Body of pancreas (tissue), 4 donors: ENCODE measurements around the gene HCFC1. TPM values are rescaled to one million over a fixed set of nuclear protein-coding genes. Genes with fewer than 3 reads are reported as not detected.

Experiments used
- ATAC-seq: fragments of 150-250 bp; one replicate; pipeline ENCODE4 v1.9.1; 2016
- DNase-seq, 4 donors: peaks; one replicate each; pipeline ENCODE4 v3.0.0-alpha.2; 2019
- H3K27ac ChIP-seq, 4 donors: fragments of 200-600 bp; sonication (generic); 1 replicate in 3 of 4; 2 replicates in 1 of 4; pipeline versions ENCODE4 v1.5.1 to v1.6.1; 2016 to 2019; ENCODE audit warnings: mild to moderate bottlenecking in 1 of 4, mixed read lengths in 1 of 4, moderate library complexity in 1 of 4
- H3K27me3 ChIP-seq, 2 donors: fragments of 200-600 bp; sonication (generic); one replicate each; pipeline ENCODE4 v1.6.0; 2016; ENCODE audit warnings: mild to moderate bottlenecking in 1 of 2
- H3K36me3 ChIP-seq, 2 donors: fragments of 200-600 bp; sonication (generic); replicated peaks in 1 of 2; 2 replicates each; pipeline ENCODE4 v1.5.1; 2016; ENCODE audit warnings: low read depth in 2 of 2; ENCODE audit not compliant: insufficient read depth in 1 of 2
- H3K4me1 ChIP-seq: fragments of 200-600 bp; sonication (generic); one replicate; pipeline ENCODE4 v1.6.0; 2016
- H3K4me3 ChIP-seq, 2 donors: fragments of 200-600 bp; sonication (generic); 1 replicate in 1 of 2; 2 replicates in 1 of 2; pipeline ENCODE4 v1.5.1; 2016 to 2019
- H3K9me3 ChIP-seq, 3 donors: fragments of 200-600 bp; sonication (generic); 1 replicate in 2 of 3; 2 replicates in 1 of 3; pipeline ENCODE4 v1.5.1; 2016
- POLR2A ChIP-seq, 3 donors: fragments of 450-650 bp; IDR thresholded peaks; one replicate each; pipeline ENCODE4 v1.6.1; 2016; ENCODE audit warnings: antibody characterized with exemption in 3 of 3, mild to moderate bottlenecking in 2 of 3
- WGBS, 2 donors: methylation state at CpG; one replicate each; pipeline ENCODE4 v1.1.5; 2017; 5-methylcytosine and 5-hydroxymethylcytosine counted together
- intact Hi-C: fragments of 100-400 bp; cut with DNase I; formaldehyde crosslinking; loops from one replicate; pipeline ENCODE4 v1.15.1; 2023
- total RNA-seq, 2 donors: library from RNA; depleted of rRNA; stranded (reverse); fragments of >200 nt; gene quantifications; one replicate each; pipeline ENCODE4 v1.1.0, GENCODE V29; 2016
- TF ChIP-seq, protein P1 (sequence below), 7 experiments: fragments of 450-650 bp in 4 of 7; fragments of 200-600 bp in 3 of 7; sonication (generic) in 3 of 7; IDR thresholded peaks; one replicate each; pipeline ENCODE4 v1.5.1; 2016 to 2019; ENCODE audit warnings: antibody characterized with exemption in 7 of 7

Gene HCFC1
- total RNA-seq, 2 donors from 2014 or later: 16.6 to 62.6 TPM

DNA sequence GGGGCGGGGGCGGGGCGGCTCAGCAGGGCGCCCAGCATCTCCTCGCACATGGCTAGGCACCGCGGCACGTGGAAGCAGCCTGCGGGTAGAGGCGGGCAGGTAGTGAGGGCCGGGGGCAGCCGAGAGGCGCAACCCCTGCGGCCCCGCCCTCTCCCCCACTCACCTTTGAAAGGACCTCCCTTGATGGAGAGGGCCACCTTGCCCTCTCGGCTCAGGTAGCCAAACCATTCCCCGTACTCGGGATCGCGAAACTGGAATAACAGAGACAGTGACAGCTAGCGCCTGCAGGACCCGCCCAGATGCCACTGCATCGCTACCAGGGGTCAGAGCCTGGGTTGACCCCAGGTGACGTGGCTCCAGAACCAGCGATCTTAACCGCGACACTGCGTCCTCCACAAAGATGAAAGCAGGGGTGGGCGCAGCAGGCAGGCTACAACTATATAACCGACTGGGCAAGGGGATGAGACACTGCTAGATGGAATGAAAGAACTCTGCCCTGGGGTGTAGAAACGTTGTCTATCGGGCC lies 36.2 kb downstream of the HCFC1 start:
- H3K4me1 ChIP-seq: peaks cover 7% of the 10 kb centered on the region
- H3K27me3 ChIP-seq: no peaks in the 10 kb centered on the region
- H3K4me3 ChIP-seq: peak overlapping the region in 1 of 2 donors; percentile 6
- no peaks in the 10 kb centered on the region for H3K36me3 ChIP-seq
- DNase-seq (no peak), ATAC-seq (peak; percentile 1)
- TF ChIP-seq, protein P1, sequence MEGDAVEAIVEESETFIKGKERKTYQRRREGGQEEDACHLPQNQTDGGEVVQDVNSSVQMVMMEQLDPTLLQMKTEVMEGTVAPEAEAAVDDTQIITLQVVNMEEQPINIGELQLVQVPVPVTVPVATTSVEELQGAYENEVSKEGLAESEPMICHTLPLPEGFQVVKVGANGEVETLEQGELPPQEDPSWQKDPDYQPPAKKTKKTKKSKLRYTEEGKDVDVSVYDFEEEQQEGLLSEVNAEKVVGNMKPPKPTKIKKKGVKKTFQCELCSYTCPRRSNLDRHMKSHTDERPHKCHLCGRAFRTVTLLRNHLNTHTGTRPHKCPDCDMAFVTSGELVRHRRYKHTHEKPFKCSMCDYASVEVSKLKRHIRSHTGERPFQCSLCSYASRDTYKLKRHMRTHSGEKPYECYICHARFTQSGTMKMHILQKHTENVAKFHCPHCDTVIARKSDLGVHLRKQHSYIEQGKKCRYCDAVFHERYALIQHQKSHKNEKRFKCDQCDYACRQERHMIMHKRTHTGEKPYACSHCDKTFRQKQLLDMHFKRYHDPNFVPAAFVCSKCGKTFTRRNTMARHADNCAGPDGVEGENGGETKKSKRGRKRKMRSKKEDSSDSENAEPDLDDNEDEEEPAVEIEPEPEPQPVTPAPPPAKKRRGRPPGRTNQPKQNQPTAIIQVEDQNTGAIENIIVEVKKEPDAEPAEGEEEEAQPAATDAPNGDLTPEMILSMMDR (IDR thresholded peaks at IDR 0.05): no peak
- no peak for TF ChIP-seq POLR2A (IDR thresholded peaks at IDR 0.05)
- WGBS, 2 donors: 8 to 20% methylated on average over 8 to 24 of the region's 32 CpGs
- H3K9me3 ChIP-seq: no peaks in the 10 kb centered on the region
- intact Hi-C loops: no loop called here
- no peak overlapping the region for H3K27ac ChIP-seq

GRCh38 chrX:153934762-153935325 lies 36.8 kb downstream of the HCFC1 start, which contains the start of gene NAA10:
Gene NAA10 (minus strand): TSS chrX:153935037. CDS start chrX:153934904, 133 bp downstream.
- no peaks in the 10 kb centered on the region for H3K36me3 ChIP-seq
- DNase-seq (peak; percentile 74 to 84 (median 78)), ATAC-seq (peak; percentile 98)
- 0% methylated on average over 42 of the region's 87 CpGs; no CpG with 5 or more reads in 1 of the 2 donors for WGBS, 2 donors
- intact Hi-C loops: no loop called here
- no peaks in the 10 kb centered on the region for H3K27me3 ChIP-seq
- no peaks in the 10 kb centered on the region for H3K9me3 ChIP-seq
- H3K27ac ChIP-seq: peak within 1 kb of the TSS in 2 of 4 donors; percentile 55 to 64
- peaks cover 7% of the 10 kb centered on the region for H3K4me1 ChIP-seq
- peak within 1 kb of the TSS; percentile 14 to 43 for H3K4me3 ChIP-seq
- TF ChIP-seq POLR2A (IDR thresholded peaks at IDR 0.05): no peak
- TF ChIP-seq, protein P1 (IDR thresholded peaks at IDR 0.05): no peak

DNA sequence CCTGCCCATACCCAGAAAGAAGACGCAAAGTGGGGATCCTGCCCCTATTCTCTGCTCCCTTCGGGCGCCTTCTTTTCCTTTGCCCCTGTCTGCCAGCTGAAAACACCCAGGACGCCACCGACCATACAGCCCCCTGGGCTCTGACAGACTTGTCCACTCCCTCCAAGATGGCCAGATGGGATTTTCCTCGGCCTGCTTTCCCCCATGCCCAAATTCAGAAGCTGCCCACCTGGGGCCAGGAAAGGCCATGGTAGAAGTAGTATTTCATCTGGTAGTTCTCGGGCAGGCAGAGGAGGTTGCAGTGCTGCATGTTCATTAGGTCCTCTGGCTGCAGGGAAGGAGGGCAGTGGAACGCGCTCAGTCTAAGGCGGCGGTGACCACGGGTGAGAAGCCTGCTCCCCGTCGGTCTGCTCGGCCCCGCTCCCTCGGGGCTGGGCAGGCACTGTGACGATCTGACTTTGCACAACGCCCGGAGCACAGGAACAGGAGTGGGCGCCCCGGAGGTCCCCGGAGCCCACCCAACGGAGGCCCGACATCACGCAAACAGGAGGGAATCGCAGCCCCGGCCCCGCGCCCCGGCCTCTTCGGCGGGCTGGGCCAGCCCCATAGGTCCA lies 37.4 kb downstream of the HCFC1 start:
- 0 to 3% methylated on average over 4 to 28 of the region's 33 CpGs for WGBS, 2 donors
- Histone ChIP-seq H3K27ac (peak overlapping the region in 2 of 4 donors; percentile 55 to 64), H3K36me3 (no peaks in the 10 kb centered on the region), H3K27me3 (no peaks in the 10 kb centered on the region), H3K4me3 (peak overlapping the region; percentile 14 to 43), H3K9me3 (no peaks in the 10 kb centered on the region), H3K4me1 (peaks cover 10% of the 10 kb centered on the region)
- ATAC-seq (no peak), DNase-seq (no peak)
- TF ChIP-seq, protein P1 (IDR thresholded peaks at IDR 0.05): no peak
- no peak for TF ChIP-seq POLR2A (IDR thresholded peaks at IDR 0.05)
- intact Hi-C loops: no loop called here

DNA sequence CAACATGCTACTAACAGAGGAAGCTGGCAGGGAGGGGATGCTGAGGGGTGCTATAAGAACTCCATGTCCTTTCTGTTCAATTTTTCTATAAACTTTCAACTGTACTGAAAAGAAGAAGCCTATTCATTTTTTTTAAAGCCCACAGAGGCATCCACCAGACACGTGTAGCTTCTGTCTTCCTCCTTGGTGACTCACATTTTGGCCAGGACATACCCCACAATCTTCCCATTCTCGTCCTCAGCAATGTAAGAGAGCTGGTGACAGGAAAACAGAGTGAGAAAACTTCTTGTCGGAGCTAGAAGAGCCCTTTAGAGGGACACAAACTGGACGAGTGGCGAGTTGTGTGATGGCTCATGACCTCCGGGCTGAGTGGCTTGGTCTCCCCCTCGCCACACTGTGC lies 37.9 kb downstream of the HCFC1 start:
- WGBS, 2 donors: 5 to 6% methylated on average over 3 to 6 of the region's 7 CpGs
- H3K27me3 ChIP-seq: no peaks in the 10 kb centered on the region
- H3K9me3 ChIP-seq: no peaks in the 10 kb centered on the region
- no peaks in the 10 kb centered on the region for H3K36me3 ChIP-seq
- no peak for DNase-seq
- no peak for TF ChIP-seq POLR2A (IDR thresholded peaks at IDR 0.05)
- TF ChIP-seq, protein P1 (IDR thresholded peaks at IDR 0.05): no peak
- H3K27ac ChIP-seq: no peak overlapping the region
- no peak for ATAC-seq
- no peak overlapping the region for H3K4me3 ChIP-seq
- H3K4me1 ChIP-seq: peaks cover 15% of the 10 kb centered on the region
- intact Hi-C loops: no loop called here
